Fibroblast of the conjunctiva (primary cell): Measurements from ENCODE around the gene ITPRIPL2.
A peak's percentile ranks its signal among the peaks of the same experiment; 100 is the strongest.

ENCODE experiments used
- DNase-seq: peaks from one replicate; pipeline ENCODE4 v3.0.0-alpha.2; 2010; ENCODE audit warnings: low read depth

Gene ITPRIPL2

DNA sequence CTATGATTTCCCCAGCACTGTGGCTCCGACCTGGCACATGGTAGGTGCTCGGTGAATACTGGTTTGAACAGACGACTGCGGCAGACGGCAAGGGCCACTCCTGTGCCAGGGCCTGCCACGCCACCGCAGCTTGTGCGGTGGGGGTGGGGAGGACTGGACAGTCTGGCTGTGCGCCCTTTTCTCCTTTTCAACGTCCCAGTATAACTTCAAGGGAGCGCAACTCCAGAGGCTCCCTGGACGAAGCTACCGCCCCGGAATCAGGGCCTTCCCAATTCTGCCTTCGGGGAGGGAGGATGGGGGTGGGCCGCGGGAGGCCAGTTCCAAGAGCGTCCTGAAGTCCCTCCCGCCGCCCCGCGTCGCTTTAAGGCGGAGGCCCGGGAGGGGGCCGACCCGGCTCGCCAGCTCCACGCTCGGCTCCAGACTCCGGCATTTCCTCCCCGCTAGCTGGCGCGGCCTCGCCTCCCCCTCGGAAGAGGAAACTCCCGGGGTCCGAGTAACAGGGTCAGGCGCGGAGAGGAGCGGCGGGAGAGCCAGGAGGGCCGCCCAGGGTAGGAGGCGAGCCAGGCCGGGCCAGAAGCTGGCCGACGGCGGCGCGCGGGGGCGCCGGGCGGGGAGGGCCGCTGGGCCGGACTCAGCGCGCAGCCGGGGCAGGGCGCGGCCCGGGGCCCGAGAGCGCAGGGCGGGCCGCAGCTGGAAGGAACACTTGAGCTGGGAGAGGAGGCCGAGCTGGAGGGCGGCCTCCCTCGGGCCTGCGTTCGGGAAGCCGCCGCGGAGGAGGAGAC is at the start of gene ITPRIPL2:
Gene ITPRIPL2 (plus strand): TSS at position 388 of the 782 bp plus-strand sequence. CDS start 498 bp downstream, outside the sequence.
- DNase-seq = peak; percentile 79

- DNase-seq = no peak
These were observed 46.8 kb upstream of the ITPRIPL2 start for GRCh38 chr16:19066988-19067348.

DNA sequence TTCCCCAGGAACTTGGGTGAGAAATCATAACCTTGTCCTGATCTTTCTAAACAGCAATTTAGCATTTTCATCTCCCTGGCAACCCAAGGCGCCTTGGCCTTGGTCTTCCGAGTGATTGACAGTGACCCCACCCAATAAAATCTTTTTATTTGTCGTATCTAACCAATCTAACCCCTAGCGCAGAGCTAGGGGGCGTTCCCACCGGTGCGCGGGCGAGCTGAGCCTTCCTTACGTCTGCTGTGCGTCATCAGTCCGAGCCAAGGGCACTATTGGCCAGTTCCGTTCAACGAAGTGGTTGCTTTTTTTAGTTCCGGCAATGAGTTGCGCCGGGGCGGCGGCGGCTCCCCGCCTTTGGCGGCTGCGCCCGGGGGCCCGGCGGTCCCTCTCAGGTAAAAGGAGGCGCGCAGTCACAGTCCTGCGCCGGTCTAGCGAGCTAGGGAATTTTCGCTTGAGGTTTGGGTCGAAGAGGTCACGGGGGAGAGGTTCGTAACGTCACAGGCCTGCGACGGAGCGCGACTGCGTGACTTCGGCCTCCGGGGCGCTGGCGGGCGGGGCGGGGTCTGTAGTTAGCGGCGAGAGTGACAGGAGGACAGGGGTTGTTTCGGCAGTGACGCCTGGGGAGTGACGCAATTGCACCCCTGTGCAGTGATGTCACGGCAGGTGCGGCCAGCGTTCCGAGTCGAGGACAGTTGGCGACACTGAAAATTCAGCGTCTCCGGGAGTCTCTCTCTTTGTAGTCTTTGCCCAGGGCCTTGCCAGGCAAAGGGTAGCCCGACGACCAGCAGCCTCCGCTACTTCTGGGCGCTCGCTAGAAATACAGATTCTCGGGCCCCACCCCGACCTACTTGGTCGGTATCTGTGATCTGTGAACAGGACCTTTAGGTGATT is 46.2 kb upstream of the ITPRIPL2 start, which contains the start of gene COQ7:
Gene COQ7 (plus strand): TSS at position 266 of the 888 bp plus-strand sequence. CDS start 51 bp downstream, at position 317.
- DNase-seq = peak; percentile 99

- no peak for DNase-seq
These were observed 45.4 kb upstream of the ITPRIPL2 start for GRCh38 chr16:19068237-19068815.

- DNase-seq = peak; percentile 32
These were observed 41.7 kb upstream of the ITPRIPL2 start for GRCh38 chr16:19071811-19072777.

GRCh38 chr16:19073344-19073743 is 40.4 kb upstream of the ITPRIPL2 start:
- DNase-seq = no peak

DNA sequence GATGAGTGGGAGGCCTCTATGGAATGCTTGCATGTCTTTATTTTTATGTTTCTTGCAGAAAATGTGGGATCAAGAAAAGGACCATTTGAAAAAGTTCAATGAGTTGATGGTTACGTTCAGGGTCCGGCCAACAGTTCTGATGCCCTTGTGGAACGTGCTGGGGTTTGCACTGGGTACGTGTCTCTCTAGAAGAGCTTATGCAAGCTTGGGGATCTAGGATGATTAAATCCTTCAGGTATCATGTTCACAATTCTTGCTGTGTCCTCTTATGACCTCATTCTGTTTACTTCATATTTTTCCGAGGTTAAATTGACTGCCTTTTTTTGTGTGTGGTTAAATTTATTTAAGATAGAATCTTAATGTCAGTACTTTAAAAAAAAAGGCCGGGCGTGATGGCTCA is 39.9 kb upstream of the ITPRIPL2 start:
- no peak for DNase-seq

DNA sequence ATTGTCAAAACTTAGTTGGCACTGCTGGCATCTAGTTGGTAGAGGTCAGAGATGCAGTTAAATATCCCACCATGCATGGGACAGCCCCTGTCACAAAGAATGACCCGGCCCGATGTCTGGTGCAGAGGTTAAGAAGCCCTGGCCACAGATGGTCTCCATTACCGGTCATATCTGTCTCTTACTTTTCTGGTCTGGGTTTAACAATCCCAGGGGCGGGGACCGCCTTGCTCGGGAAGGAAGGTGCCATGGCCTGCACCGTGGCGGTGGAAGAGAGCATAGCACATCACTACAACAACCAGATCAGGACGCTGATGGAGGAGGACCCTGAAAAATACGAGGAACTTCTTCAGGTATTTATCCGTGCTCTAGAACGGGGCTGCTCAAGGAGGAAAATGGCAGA is 38.3 kb upstream of the ITPRIPL2 start:
- DNase-seq = no peak

DNA sequence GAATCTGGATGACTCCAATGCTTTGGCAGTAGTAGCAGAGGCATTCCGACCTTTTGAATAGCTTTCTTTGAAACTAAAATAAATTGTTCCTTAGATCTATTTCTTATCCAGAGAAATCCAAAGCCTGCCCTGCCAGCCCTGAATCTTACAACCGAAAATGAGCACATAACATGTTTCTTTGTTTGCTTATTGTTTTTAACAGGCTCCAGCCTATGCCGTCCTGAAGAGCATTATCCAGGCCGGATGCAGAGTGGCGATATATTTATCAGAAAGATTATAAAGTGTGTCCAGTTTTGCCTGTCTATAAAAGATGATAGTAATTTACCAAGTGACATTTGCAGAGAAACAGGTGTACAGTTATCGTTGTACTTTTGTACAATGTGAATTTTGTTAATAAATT is 35.9 kb upstream of the ITPRIPL2 start:
- DNase-seq = no peak

DNA sequence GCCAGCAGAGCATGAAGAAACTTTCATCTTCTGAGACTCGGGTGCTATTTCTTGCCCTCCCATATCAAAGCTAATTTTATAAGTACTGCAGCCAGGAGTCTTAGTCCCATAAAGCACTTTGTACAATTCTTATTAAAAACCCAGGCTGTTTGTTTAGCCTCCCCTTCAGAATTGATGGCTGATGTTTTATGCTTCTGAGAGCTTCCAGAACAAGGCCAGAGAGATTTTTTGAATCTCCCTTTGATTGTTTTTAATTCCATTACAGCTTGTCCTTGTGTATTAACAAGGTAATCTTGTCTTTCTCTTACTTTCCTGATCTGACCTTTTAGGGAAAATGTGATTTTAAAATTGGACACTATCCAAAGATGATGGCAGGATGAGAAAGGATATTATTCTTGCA is 30.1 kb upstream of the ITPRIPL2 start:
- DNase-seq = no peak

DNA sequence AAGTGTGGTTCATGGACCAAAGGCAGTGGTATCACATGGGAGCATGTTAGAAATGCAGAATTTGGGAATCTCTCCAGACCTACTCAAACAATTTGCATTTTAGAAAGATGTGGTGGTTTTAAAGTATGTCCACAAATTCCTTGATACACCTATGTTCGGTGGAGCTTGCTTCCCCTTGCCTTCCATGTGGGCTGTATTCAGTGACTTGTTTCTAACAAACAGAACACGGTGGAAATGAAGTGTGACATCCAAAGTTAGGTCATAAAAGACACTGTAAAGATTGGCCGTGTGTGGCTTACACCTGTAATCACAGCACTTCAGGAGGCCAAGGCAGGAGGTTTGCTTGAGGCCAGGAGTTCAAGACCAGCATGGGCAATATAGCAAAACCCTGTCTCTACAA is 29.6 kb upstream of the ITPRIPL2 start:
- no peak for DNase-seq

GRCh38 chr16:19084879-19085278 is 28.9 kb upstream of the ITPRIPL2 start:
- DNase-seq = no peak

- no peak for DNase-seq
These were observed 28.0 kb upstream of the ITPRIPL2 start for GRCh38 chr16:19085679-19086200.

- peak; percentile 92 for DNase-seq
These were observed 27.2 kb upstream of the ITPRIPL2 start for GRCh38 chr16:19086322-19087199.

DNA sequence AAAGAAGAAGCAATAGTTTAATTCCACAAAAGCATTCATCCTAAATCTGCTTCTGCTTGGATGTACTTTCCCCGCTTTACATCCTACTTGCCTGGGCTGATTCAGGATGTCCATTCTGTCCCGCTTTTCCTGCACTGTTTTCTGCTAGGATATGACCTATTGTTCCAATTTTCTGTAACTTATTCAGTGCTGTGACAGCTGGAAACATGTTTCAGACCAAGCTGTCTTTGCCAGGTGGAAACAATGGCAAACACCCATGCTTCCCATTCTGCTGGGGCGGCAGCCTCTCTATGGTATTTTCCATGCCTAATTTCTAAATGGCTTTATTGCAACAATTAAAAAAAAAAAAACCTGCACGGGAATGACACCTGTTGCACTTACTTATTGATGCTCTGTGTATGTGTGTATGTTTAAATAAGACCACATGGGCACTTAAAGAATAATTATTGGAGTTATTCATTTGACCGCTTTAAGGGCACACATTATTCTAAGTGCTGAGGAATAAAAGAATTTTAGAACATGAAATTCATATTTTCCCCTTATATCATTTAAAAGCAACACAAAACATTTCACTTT is 25.3 kb upstream of the ITPRIPL2 start:
- DNase-seq = no peak

DNA sequence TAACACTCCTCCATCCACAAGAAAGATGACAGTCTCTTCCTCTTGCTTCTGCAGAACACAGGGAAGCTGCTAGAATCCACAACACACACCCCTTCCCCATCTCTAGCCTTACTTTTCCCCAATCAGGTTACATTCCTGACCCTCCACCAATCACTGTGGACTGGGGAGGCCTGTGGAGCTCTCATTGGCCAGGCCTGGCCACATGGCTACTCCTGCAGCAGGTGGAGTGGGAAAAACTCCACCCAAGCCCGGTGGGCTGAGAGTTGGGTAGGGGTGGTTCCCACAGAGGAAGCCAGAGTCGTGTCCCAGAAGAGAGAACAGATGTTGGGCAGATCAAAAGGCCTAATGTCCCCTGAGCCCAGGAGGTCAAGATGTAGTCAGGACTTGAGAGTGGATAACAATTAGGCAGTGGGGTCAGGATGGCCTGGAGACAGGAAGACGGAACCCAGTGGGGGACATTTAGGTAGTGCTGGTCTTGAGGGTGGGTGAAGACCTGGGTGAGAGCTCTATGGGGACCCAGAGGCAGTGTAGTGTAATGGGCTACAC is 24.3 kb upstream of the ITPRIPL2 start:
- no peak for DNase-seq

DNA sequence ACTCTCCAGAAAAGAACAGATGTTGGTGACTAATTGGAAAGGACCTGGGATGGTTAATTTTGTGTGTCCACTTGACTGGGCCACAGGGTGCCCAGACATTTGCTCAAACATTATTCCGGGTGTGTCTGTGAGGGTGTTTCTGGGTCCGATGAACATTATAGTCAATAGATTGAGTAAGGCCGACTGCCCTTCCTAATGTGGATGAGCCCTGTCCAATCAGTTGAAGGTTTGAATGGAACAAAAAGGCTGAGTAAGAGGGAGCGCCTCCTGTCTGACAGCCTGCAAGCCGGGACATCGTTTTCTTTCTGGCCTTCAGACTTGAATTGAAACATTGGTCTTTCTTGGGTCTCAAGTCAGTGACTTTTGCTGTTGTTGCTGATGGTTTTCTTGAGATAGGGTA is 22.8 kb upstream of the ITPRIPL2 start:
- DNase-seq = no peak

GRCh38 chr16:19092653-19093410 is 20.9 kb upstream of the ITPRIPL2 start:
- no peak for DNase-seq
